B cell (primary cell): ENCODE results near the gene MRNIP. TPM values are rescaled to one million over a fixed set of nuclear protein-coding genes. Genes with fewer than 3 reads are reported as not detected.
A peak's percentile ranks its signal among the peaks of the same experiment; 100 is the strongest.

Experiments used
- ATAC-seq: fragments of 200-7000 bp; cut with Tn5 transposase; one replicate; pipeline ENCODE4 v1.10.0; 2021; ENCODE audit warnings: low read depth, mild to moderate bottlenecking, moderate number of reproducible peaks, moderate library complexity
- CTCF ChIA-PET: fragments of 350-600 bp; sonication (Branson Sonifier 250); formaldehyde crosslinking; loops from one replicate; lab custom pipeline; 2021; ENCODE audit warnings: antibody characterized with exemption, inconsistent platforms; lab: Charles Lee
- POLR2A ChIA-PET: fragments of 350-600 bp; sonication (Branson Sonifier 250); formaldehyde crosslinking; loops from one replicate; lab custom pipeline; 2021; ENCODE audit warnings: antibody characterized with exemption; lab: Charles Lee
- DNase-seq: peaks from one replicate; pipeline ENCODE4 v3.0.0; 2013
- H2AFZ ChIP-seq: 2 replicates; pipeline ENCODE4 v1.6.1; 2012; ENCODE audit warnings: mild to moderate bottlenecking, low read depth, low read length; ENCODE audit not compliant: insufficient read depth, poor library complexity, severe bottlenecking
- H3K27ac ChIP-seq, 2 donors: 1 replicate in 1 of 2; 2 replicates in 1 of 2; pipeline ENCODE4 v1.5.1; 2012 to 2013; ENCODE audit warnings: low read length in 2 of 2, mild to moderate bottlenecking in 2 of 2, moderate library complexity in 1 of 2
- H3K27me3 ChIP-seq, 4 experiments: fragments of 200-600 bp in 1 of 4; sonication (generic) in 1 of 4; replicated peaks in 1 of 4; 1 replicate in 2 of 4; 2 replicates in 2 of 4; pipeline versions ENCODE4 v1.6.1 to v1.7.0; 2013 to 2016; ENCODE audit warnings: low read length in 3 of 4, mild to moderate bottlenecking in 2 of 4, mixed read lengths in 1 of 4, moderate library complexity in 1 of 4; ENCODE audit not compliant: insufficient read depth in 4 of 4, control insufficient read depth in 3 of 4; ENCODE audit errors: control extremely low read depth in 1 of 4
- H3K36me3 ChIP-seq, 2 experiments: replicated peaks in 1 of 2; 1 replicate in 1 of 2; 2 replicates in 1 of 2; pipeline versions ENCODE4 v1.6.1 to v1.7.1; 2013; ENCODE audit warnings: low read length in 1 of 2; ENCODE audit not compliant: insufficient read depth in 2 of 2, control insufficient read depth in 1 of 2; ENCODE audit errors: control extremely low read depth in 1 of 2, extremely low read depth in 1 of 2
- H3K4me1 ChIP-seq, 2 donors: fragments of 200-600 bp in 1 of 2; sonication (generic) in 1 of 2; 1 replicate in 1 of 2; 2 replicates in 1 of 2; pipeline versions ENCODE4 v1.5.1 to v1.6.1; 2013 to 2017; ENCODE audit warnings: low read length in 2 of 2; ENCODE audit not compliant: control insufficient read depth in 2 of 2, insufficient read depth in 2 of 2
- H3K4me2 ChIP-seq: replicated peaks from 2 replicates; pipeline ENCODE3; 2012; ENCODE audit warnings: mild to moderate bottlenecking, low read depth, low read length; ENCODE audit not compliant: poor library complexity, severe bottlenecking
- H3K4me3 ChIP-seq, 5 experiments: fragments of 200-600 bp in 1 of 5; sonication (generic) in 1 of 5; 1 replicate in 3 of 5; 2 replicates in 2 of 5; pipeline versions ENCODE4 v1.5.1 to v1.7.0; 2011 to 2016; ENCODE audit warnings: low read length in 4 of 5, mild to moderate bottlenecking in 4 of 5, low read depth in 2 of 5, control low read depth in 1 of 5, moderate library complexity in 1 of 5; ENCODE audit not compliant: insufficient read depth in 1 of 5; ENCODE audit errors: control extremely low read depth in 1 of 5, extremely low read depth in 1 of 5
- H3K79me2 ChIP-seq: fragments of 200-600 bp; sonication (generic); one replicate; pipeline ENCODE4 v1.6.0; 2016; ENCODE audit warnings: low read length; ENCODE audit not compliant: control insufficient read depth, insufficient read depth
- H3K9ac ChIP-seq: fragments of 200-600 bp; sonication (generic); 2 replicates; pipeline ENCODE4 v1.6.1; 2017; ENCODE audit warnings: mild to moderate bottlenecking, low read length, moderate library complexity
- H3K9me3 ChIP-seq, 3 donors: one replicate each; pipeline versions ENCODE4 v1.6.1 to v1.7.1; 2013; ENCODE audit warnings: low read length in 2 of 3; ENCODE audit not compliant: control insufficient read depth in 2 of 3, insufficient read depth in 1 of 3; ENCODE audit errors: control extremely low read depth in 1 of 3
- H4K20me1 ChIP-seq: 2 replicates; pipeline ENCODE4 v1.6.0; 2012; ENCODE audit warnings: mild to moderate bottlenecking, low read length; ENCODE audit not compliant: insufficient read depth, control insufficient read depth, poor library complexity, severe bottlenecking
- H3K27ac Mint-ChIP-seq: one replicate; pipeline ENCODE4 v1.8.0; 2021; ENCODE audit warnings: mixed read lengths
- H3K27me3 Mint-ChIP-seq: one replicate; pipeline ENCODE4 v1.8.0; 2021; ENCODE audit warnings: mixed read lengths
- H3K4me1 Mint-ChIP-seq: one replicate; pipeline ENCODE4 v1.8.0; 2021; ENCODE audit warnings: mixed read lengths
- H3K4me3 Mint-ChIP-seq: one replicate; pipeline ENCODE4 v1.8.0; 2021; ENCODE audit warnings: mixed read lengths
- H3K9me3 Mint-ChIP-seq: one replicate; pipeline ENCODE4 v1.8.0; 2022; ENCODE audit warnings: mixed read lengths; ENCODE audit not compliant: insufficient read depth
- EZH2 ChIP-seq: IDR thresholded peaks from 2 replicates; pipeline ENCODE4 v1.6.1; 2012; ENCODE audit warnings: borderline replicate concordance, low read depth, mild to moderate bottlenecking, moderate library complexity, low read length; ENCODE audit not compliant: insufficient read depth, poor library complexity, severe bottlenecking
- WGBS: methylation state at CpG from one replicate; pipeline ENCODE4 v1.1.5; 2013; ENCODE audit warnings: missing lambda C conversion rate; ENCODE audit not compliant: insufficient coverage; 5-methylcytosine and 5-hydroxymethylcytosine counted together
- intact Hi-C: fragments of 100-400 bp; cut with micrococcal nuclease; formaldehyde crosslinking; loops from one replicate; pipeline ENCODE4 v1.10.0; 2022
- polyA plus RNA-seq: library from polyadenylated mRNA; depleted of rRNA; stranded (reverse); fragments of >200 nt; gene quantifications from 2 replicates; pipeline ENCODE4 v1.2.3, GENCODE V29; 2012
- total RNA-seq, 2 donors: library from RNA; stranded (reverse); fragments of 120-200 nt in 1 of 2; gene quantifications; 1 replicate in 1 of 2; 2 replicates in 1 of 2; pipeline versions ENCODE4 v1.2.3 to v1.2.4, GENCODE V29; 2013 to 2022
- TF ChIP-seq, protein P1 (sequence below): fragments of 200-600 bp; IDR thresholded peaks from one replicate; pipeline ENCODE4 v1.8.0; 2022; ENCODE audit warnings: antibody characterized with exemption, mild to moderate bottlenecking

Gene MRNIP
- total and polyA plus RNA-seq, 2 donors (not counting 1 experiment from before 2014, with no cell fraction given), result 152 to 178 TPM

- H3K4me1 ChIP-seq, result peaks cover 28 to 36% of the 10 kb centered on the region in 2 donors
- intact Hi-C loops, result loop anchor here (2.0 to 5.0 kb wide), 3 partner anchors 33 to 268 kb away; partner anchors contain the start of genes RNF130 and TBC1D9B
Measured at GRCh38 chr5:179803651-179804554, 54.7 kb downstream of the MRNIP start.

More at GRCh38 chr5:179803651-179804554, 54.7 kb downstream of the MRNIP start:
- no peaks in the 10 kb centered on the region for H3K9me3 ChIP-seq
- Mint-ChIP-seq H3K4me1 (peaks cover 33% of the 10 kb centered on the region), H3K9me3 (no peaks in the 10 kb centered on the region), H3K4me3 (peak overlapping the region; percentile 82), H3K27ac (peak overlapping the region; percentile 81), H3K27me3 (no peaks in the 10 kb centered on the region)
- peak overlapping the region; percentile 94 for H3K4me2 ChIP-seq
- peak; percentile 36 for DNase-seq
- POLR2A ChIA-PET, result interaction anchor here (0.5 to 0.9 kb wide), 4 partner anchors 9 to 167 kb away, joined by 3 to 10 read pairs (median 4); no protein-coding TSS in a partner anchor
- WGBS, result 36% methylated on average over 18 of the region's 18 CpGs
- H4K20me1 ChIP-seq, result peaks cover 56% of the 10 kb centered on the region
- H3K36me3 ChIP-seq, result peaks cover 0 to 21% of the 10 kb centered on the region in 2 experiments
- peaks cover 39% of the 10 kb centered on the region for H3K79me2 ChIP-seq
- CTCF ChIA-PET, result interaction anchor here (0.7 to 2.6 kb wide), 4 partner anchors 29 to 171 kb away, joined by 5 to 21 read pairs (median 6); no protein-coding TSS in a partner anchor
- no peaks in the 10 kb centered on the region for H3K27me3 ChIP-seq
- peak; percentile 16 for ATAC-seq
- H2AFZ ChIP-seq, result no peak overlapping the region
- H3K4me3 ChIP-seq, result no peak overlapping the region
- peak overlapping the region in 1 of 2 donors; percentile 36 for H3K27ac ChIP-seq
- TF ChIP-seq, protein P1, sequence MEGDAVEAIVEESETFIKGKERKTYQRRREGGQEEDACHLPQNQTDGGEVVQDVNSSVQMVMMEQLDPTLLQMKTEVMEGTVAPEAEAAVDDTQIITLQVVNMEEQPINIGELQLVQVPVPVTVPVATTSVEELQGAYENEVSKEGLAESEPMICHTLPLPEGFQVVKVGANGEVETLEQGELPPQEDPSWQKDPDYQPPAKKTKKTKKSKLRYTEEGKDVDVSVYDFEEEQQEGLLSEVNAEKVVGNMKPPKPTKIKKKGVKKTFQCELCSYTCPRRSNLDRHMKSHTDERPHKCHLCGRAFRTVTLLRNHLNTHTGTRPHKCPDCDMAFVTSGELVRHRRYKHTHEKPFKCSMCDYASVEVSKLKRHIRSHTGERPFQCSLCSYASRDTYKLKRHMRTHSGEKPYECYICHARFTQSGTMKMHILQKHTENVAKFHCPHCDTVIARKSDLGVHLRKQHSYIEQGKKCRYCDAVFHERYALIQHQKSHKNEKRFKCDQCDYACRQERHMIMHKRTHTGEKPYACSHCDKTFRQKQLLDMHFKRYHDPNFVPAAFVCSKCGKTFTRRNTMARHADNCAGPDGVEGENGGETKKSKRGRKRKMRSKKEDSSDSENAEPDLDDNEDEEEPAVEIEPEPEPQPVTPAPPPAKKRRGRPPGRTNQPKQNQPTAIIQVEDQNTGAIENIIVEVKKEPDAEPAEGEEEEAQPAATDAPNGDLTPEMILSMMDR, result no peak
- no peak for TF ChIP-seq EZH2
- H3K9ac ChIP-seq, result no peak overlapping the region
